Nephron progenitor cell (in vitro differentiated cells): ENCODE results near the gene SCAMP2.
A peak's percentile ranks its signal among the peaks of the same experiment; 100 is the strongest.

ENCODE experiments used
- DNase-seq: peaks from one replicate; pipeline ENCODE4 v3.0.0; 2021
- H3K27ac Mint-ChIP-seq: 2 replicates; pipeline ENCODE4 v1.8.0; 2021; ENCODE audit warnings: mild to moderate bottlenecking, moderate library complexity, mixed read lengths
- H3K27me3 Mint-ChIP-seq: 2 replicates; pipeline ENCODE4 v1.8.0; 2021; ENCODE audit warnings: mild to moderate bottlenecking, low read depth, mixed read lengths; ENCODE audit not compliant: poor library complexity
- H3K36me3 Mint-ChIP-seq: 2 replicates; pipeline ENCODE4 v1.8.0; 2021; ENCODE audit warnings: low read depth, mixed read lengths
- H3K4me1 Mint-ChIP-seq: 2 replicates; pipeline ENCODE4 v1.8.0; 2021; ENCODE audit warnings: mixed read lengths
- H3K4me3 Mint-ChIP-seq: 2 replicates; pipeline ENCODE4 v1.8.0; 2021; ENCODE audit warnings: mild to moderate bottlenecking, moderate library complexity, mixed read lengths
- H3K9me3 Mint-ChIP-seq: 2 replicates; pipeline ENCODE4 v1.8.0; 2021; ENCODE audit warnings: mild to moderate bottlenecking, moderate library complexity, mixed read lengths
- CTCF ChIP-seq: fragments of 200-600 bp; sonication (generic); IDR thresholded peaks from 2 replicates; pipeline ENCODE4 v1.5.0; 2021; ENCODE audit warnings: antibody characterized with exemption

Gene SCAMP2

GRCh38 chr15:74795966-74796625 lies 77.1 kb downstream of the SCAMP2 start:
- no peaks in the 10 kb centered on the region for H3K9me3 Mint-ChIP-seq
- TF ChIP-seq CTCF: no peak
- H3K36me3 Mint-ChIP-seq: no peaks in the 10 kb centered on the region
- no peak overlapping the region for H3K4me3 Mint-ChIP-seq
- no peak overlapping the region for H3K27ac Mint-ChIP-seq
- H3K4me1 Mint-ChIP-seq: peaks cover 23% of the 10 kb centered on the region
- no peak for DNase-seq
- no peaks in the 10 kb centered on the region for H3K27me3 Mint-ChIP-seq

- Mint-ChIP-seq H3K9me3 (no peaks in the 10 kb centered on the region), H3K27me3 (no peaks in the 10 kb centered on the region), H3K4me3 (no peak overlapping the region), H3K4me1 (peaks cover 30% of the 10 kb centered on the region), H3K27ac (peak overlapping the region; percentile 54), H3K36me3 (no peaks in the 10 kb centered on the region)
- no peak for DNase-seq
- TF ChIP-seq CTCF: no peak
Measured at GRCh38 chr15:74794970-74795349, 78.2 kb downstream of the SCAMP2 start.

- no peaks in the 10 kb centered on the region for H3K36me3 Mint-ChIP-seq
- DNase-seq: no peak
- peaks cover 3% of the 10 kb centered on the region for H3K27me3 Mint-ChIP-seq
- no peaks in the 10 kb centered on the region for H3K9me3 Mint-ChIP-seq
- peak overlapping the region; percentile 54 for H3K27ac Mint-ChIP-seq
- no peak overlapping the region for H3K4me3 Mint-ChIP-seq
- no peak for TF ChIP-seq CTCF
- peaks cover 35% of the 10 kb centered on the region for H3K4me1 Mint-ChIP-seq
Measured at GRCh38 chr15:74794248-74794969, 78.8 kb downstream of the SCAMP2 start.
